HG02588 (cell line): ENCODE measurements around the gene RAB3GAP1.

Experiments
- ATAC-seq: cut with Tn5 transposase; IDR thresholded peaks from one replicate; pipeline ENCODE4 v1.9.1; 2021; ENCODE audit warnings: mild to moderate bottlenecking, moderate library complexity; ENCODE audit not compliant: unreplicated experiment

Gene RAB3GAP1

DNA sequence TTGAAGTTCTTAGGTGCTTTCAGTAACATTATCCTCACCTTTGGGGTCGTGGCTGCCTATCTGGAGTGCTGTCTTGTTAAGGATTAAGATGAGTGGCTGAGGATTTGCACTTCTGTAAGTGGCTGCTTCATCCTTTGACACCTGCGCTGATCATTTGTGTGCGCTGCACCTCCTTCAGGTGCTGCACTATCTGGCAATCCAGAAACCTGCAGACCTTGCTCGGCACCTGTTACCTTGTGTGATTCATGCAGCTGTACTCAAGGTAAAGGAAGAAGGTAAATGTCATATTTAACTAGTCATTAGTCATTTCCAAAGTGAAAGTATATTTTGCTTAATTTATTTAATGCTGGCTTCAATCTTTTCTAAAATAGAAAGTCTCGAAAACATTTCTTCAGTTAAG, 110.3 kb downstream of the RAB3GAP1 start:
- no peak for ATAC-seq

DNA sequence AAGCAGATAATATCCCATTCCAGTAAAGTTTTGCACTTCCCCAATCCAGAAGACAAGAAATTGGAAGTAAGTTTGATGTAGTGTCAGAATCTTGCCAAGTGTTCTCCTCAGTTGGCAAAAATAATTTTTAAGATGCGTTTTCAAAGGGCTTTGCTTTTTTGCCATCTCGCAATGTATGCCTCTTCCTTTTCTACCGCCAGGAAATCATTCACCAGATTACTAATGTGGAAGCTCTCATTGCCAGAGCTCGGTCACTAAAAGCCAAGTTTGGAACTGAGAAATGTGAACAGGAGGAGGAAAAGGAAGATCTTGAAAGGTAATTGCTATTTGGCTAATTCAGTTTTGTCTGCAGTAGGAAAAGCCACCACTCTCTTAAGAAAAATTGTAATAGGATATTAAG, 110.7 kb downstream of the RAB3GAP1 start:
- ATAC-seq, result no peak

DNA sequence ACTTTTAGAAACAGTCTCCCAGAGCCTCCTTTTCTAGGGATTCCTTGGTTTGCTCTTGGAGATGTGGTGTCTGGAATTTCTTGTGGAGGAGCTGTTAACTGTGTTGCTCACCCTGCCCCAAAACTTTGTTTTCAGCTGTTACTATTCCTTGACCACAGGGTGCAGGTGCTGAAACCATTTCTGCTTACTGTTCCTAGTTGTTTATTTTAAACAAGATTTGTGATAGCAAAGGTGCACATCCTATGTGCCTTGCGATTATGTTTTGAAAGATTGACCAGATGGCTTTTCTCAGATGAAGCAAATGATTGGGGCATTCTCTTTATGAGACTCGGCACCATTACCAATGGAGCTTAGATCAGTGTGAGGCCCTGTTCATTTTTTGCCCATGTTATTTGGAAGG, 111.2 kb downstream of the RAB3GAP1 start:
- peak; percentile 59 for ATAC-seq

GRCh38 chr2:135163901-135164300, 111.8 kb downstream of the RAB3GAP1 start:
- ATAC-seq, result no peak

DNA sequence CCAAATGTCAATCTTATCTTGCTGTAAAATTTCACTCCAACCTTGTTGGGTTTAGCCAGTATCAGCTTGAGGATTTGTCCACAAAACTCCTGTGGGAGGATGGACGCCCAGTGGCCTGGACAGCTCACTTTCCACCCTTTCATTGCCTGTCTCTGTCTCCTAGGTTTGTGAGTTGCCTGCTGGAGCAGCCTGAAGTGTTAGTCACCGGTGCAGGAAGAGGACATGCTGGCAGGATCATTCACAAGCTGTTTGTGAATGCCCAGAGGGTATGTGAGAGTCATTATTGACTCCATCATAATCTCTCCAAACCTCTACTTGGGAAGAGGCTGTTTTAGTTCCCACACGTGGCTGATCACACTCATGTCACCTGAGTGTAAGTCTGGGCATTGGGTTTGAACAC, 112.3 kb downstream of the RAB3GAP1 start:
- no peak for ATAC-seq

- no peak for ATAC-seq
Measured at GRCh38 chr2:135167273-135167672, 115.2 kb downstream of the RAB3GAP1 start.

DNA sequence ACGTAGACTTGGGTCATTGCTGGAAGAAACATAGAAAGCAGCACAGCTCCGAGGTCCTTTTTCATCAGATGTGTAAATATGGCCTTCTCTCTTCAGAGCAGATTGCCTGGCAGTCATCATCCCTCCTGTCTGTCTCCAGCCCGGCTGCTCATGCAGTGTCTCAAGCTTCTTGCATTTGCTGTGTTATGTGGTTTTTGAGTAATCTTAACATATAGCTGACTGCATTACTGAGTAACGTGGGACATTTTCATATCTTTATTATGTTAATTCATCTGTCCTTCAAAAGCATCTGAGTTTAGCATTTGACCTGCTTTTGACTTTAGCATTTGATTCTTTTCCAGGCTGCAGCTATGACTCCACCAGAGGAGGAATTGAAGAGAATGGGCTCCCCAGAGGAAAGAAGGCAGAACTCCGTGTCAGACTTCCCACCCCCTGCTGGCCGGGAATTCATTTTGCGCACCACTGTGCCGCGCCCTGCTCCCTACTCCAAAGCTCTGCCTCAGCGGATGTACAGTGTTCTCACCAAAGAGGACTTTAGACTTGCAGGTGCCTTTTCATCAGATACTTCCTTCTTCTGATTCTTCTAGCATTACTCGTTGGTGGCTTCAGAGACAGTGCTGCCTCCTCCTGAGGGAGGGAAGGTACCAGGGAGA, 116.2 kb downstream of the RAB3GAP1 start:
- no peak for ATAC-seq

- no peak for ATAC-seq
Measured at GRCh38 chr2:135169900-135170753, 118.0 kb downstream of the RAB3GAP1 start.

- ATAC-seq, result no peak
Measured at GRCh38 chr2:135174049-135174809, 122.1 kb downstream of the RAB3GAP1 start.

GRCh38 chr2:135174810-135175093, 122.7 kb downstream of the RAB3GAP1 start:
- no peak for ATAC-seq

DNA sequence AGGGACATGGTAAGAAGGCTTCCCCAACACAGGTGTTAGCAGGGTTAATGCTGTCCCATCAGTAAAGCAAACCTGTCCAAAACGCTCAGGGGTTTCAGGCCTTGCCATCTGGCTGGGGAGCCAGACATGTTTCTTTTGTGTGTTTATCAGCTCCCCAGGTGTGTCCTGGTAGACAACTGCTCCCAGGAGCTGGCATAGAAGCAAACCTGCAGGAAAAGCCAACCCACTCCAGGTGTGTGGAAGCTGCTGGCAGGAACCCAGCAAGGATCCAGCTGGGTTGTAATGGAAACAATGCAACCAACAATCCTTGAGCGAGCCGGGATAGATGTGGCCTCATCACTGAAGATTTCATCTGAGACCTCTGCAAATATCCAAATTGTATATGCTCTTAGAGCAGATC, 123.1 kb downstream of the RAB3GAP1 start:
- ATAC-seq, result no peak

GRCh38 chr2:135179689-135180088, 127.6 kb downstream of the RAB3GAP1 start:
- ATAC-seq, result no peak

GRCh38 chr2:135182190-135182589, 130.1 kb downstream of the RAB3GAP1 start:
- no peak for ATAC-seq

DNA sequence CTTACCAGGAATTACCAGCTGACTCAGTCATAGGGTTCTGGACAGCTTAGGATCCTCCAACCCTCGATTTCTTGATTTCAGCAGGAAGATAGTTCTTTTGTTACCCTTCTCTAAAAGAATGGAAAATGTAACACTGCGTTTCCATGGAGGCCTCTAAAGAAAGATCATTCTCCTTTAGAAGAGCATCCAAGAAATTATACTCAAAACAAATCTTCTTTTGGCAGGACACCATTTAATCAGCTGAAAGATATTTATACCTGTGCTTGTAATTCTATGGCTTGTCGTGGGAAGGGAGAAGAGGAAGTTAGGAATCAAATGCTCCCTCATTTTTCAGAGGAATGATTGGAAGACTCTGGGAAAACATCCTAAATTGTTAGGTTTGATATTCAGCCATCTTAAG, 130.5 kb downstream of the RAB3GAP1 start:
- no peak for ATAC-seq

- ATAC-seq, result no peak
Measured at GRCh38 chr2:135183822-135184221, 131.7 kb downstream of the RAB3GAP1 start.

- ATAC-seq, result no peak
Measured at GRCh38 chr2:135186054-135186453, 134.0 kb downstream of the RAB3GAP1 start.

DNA sequence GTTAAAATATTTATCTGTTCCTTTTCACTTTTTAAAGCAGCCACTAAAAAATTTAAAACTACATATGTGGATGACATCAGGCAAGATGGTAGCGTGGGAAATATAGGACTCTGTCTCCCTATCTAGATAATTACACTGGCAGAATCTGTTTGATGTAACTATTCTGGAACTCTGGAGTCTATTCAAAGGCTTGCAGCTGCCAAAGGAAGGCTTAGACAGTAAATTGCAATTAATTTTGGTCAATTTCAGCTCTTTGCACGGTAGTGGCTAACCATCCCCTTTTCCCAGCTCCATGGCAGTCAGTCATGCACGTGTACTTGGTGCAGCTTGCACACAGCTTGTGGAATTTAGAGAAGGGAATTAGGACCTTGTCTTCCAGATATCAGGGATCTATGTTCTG, 135.2 kb downstream of the RAB3GAP1 start:
- ATAC-seq, result no peak

- ATAC-seq, result no peak
Measured at GRCh38 chr2:135189148-135189547, 137.1 kb downstream of the RAB3GAP1 start.

DNA sequence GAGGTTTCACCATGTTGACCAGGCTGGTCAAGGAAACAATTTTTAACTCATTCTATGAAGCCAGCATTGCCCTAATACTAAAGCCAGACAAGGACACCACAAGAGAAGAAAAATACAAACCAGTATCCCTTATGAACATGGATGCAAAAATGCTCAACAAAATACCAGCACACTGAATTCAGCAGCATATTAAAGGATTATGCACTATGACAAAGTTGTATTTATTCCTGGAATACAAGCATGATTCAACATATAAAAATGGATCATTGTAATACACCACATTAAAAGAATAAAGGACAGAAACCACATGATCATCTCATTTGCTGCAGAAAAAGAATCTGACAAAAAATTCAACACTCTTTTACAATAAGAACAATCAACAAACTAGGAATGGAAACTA, 138.7 kb downstream of the RAB3GAP1 start:
- no peak for ATAC-seq

DNA sequence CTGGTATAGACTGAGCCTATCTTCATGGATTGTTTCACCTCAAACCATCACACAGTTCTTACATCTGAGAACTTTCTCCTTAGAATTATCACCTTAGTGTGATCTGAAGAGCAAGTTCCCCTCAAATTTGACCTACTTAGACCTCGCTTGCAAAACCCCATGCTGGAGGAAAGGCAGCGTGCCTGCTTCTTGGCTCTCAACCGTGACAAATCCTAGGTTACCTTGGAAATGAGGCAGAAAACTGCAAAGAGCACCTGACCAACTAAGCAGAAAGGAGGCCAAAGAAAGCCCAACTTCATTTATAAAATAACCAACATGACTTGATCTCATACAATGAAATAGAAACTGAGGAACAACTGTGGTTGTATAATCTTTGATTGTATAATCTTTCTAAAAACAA, 146.4 kb downstream of the RAB3GAP1 start:
- no peak for ATAC-seq

DNA sequence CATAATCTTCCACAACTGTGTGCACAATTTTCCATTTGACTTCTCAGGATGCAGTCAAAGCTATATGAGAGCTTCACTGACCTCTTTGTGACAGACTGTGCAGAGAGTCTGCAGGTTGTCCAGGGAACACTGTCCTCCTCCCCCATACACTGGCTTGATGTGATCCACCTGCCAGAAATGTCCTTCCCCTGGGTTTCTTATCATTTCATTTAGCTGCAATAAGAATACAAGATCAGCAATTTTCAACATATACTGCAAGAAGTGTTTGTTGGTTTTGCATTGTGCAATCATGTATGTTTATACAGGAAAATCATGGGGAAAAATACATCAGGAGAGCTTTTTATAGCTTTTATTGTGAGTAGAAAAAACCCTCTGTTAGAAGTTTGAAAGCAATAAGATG, 150.7 kb downstream of the RAB3GAP1 start:
- no peak for ATAC-seq

DNA sequence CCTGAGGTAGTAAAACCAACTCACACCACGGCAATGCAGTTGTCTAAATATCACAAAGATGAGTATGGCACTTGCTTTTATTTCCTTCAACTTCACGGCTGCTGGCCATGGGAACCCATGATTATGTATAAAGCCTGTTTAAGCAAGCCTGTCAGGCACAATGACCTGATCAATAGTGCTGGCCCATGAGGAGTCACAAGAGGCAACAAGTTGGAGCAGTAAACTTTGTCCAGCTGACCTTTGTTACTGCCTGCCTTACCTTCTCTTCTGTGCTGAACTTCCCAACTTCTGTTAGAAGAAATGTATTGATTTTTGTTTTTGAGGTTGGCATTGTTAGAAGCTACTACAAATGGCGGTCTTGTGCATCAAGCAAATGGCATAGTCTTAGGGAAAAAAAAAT, 151.9 kb downstream of the RAB3GAP1 start:
- no peak for ATAC-seq
